ENCODE results near the gene ANKRD1. TPM values are rescaled to one million over a fixed set of nuclear protein-coding genes. Genes with fewer than 3 reads are reported as not detected.

ANKRD1 gene
- total RNA-seq, 6 experiments from 2014 or later: 0.34 to 5.0 (median 4.7) TPM; not detected in 1

GRCh38 chr10:90890347-90890746, 30.5 kb downstream of the ANKRD1 start:
- Histone ChIP-seq H3K27me3 (no peaks in the 10 kb centered on the region), H3K36me3 (peaks cover 0 to 17% (median 1%) of the 10 kb centered on the region in 4 donors), H3K4me3 (no peak overlapping the region), H3K9me3 (no peaks in the 10 kb centered on the region), H3K27ac (no peak overlapping the region), H3K4me1 (peaks cover 0 to 15% (median 3%) of the 10 kb centered on the region in 4 donors)
- 88% methylated on average over 2 of the region's 2 CpGs for WGBS (ENCODE audit: insufficient coverage, low coverage, low lambda C conversion rate, missing lambda C conversion rate)
- ATAC-seq (no peak), DNase-seq (no peak)
- intact Hi-C loops (cut with DNase I): no loop called here
- TF ChIP-seq POLR2A (IDR thresholded peaks at IDR 0.05) (no peak), CTCF (IDR thresholded peaks at IDR 0.05) (no peak)

GRCh38 chr10:90889636-90890035, 31.3 kb downstream of the ANKRD1 start:
- ATAC-seq (no peak), DNase-seq (no peak)
- Histone ChIP-seq H3K36me3 (peaks cover 0 to 17% (median 1%) of the 10 kb centered on the region in 4 donors), H3K4me3 (no peak overlapping the region), H3K27me3 (no peaks in the 10 kb centered on the region), H3K27ac (no peak overlapping the region), H3K9me3 (no peaks in the 10 kb centered on the region), H3K4me1 (peaks cover 0 to 15% (median 7%) of the 10 kb centered on the region in 4 donors)
- intact Hi-C loops (cut with DNase I): no loop called here
- 82% methylated on average over 1 of the region's 1 CpG for WGBS (ENCODE audit: insufficient coverage, low coverage, low lambda C conversion rate, missing lambda C conversion rate)
- TF ChIP-seq CTCF (IDR thresholded peaks at IDR 0.05) (no peak), POLR2A (IDR thresholded peaks at IDR 0.05) (no peak)

- TF ChIP-seq CTCF (IDR thresholded peaks at IDR 0.05): no peak
- no peak for TF ChIP-seq POLR2A (IDR thresholded peaks at IDR 0.05)
- DNase-seq: peak in 1 of 3 donors; percentile 25
- Histone ChIP-seq H3K4me1 (peaks cover 0 to 24% (median 10%) of the 10 kb centered on the region in 4 donors), H3K27ac (peak overlapping the region in 1 of 3 donors; percentile 35), H3K9me3 (no peaks in the 10 kb centered on the region), H3K4me3 (no peak overlapping the region), H3K27me3 (no peaks in the 10 kb centered on the region), H3K36me3 (peaks cover 0 to 17% (median 1%) of the 10 kb centered on the region in 4 donors)
- WGBS (ENCODE audit: insufficient coverage, low coverage, low lambda C conversion rate, missing lambda C conversion rate): 70% methylated on average over 6 of the region's 6 CpGs
- peak in 2 of 4 donors; percentile 18 to 67 for ATAC-seq
- intact Hi-C loops (cut with DNase I): no loop called here
These were observed 32.5 kb downstream of the ANKRD1 start for GRCh38 chr10:90888387-90888786.

GRCh38 chr10:90887555-90887954, 33.3 kb downstream of the ANKRD1 start:
- TF ChIP-seq POLR2A (IDR thresholded peaks at IDR 0.05) (no peak), CTCF (IDR thresholded peaks at IDR 0.05) (no peak)
- H3K4me3 ChIP-seq: no peak overlapping the region
- H3K36me3 ChIP-seq: peaks cover 0 to 15% (median 1%) of the 10 kb centered on the region in 4 donors
- H3K27me3 ChIP-seq: no peaks in the 10 kb centered on the region
- H3K27ac ChIP-seq: peak overlapping the region; percentile 35 to 44 (median 43)
- H3K4me1 ChIP-seq: peaks cover 0 to 28% (median 11%) of the 10 kb centered on the region in 4 donors
- 41% methylated on average over 6 of the region's 6 CpGs for WGBS (ENCODE audit: insufficient coverage, low coverage, low lambda C conversion rate, missing lambda C conversion rate)
- peak; percentile 93 to 98 (median 95) for ATAC-seq
- peak; percentile 75 to 79 (median 78) for DNase-seq
- no peaks in the 10 kb centered on the region for H3K9me3 ChIP-seq
- intact Hi-C loops (cut with DNase I): no loop called here
